HPDE6-E6E7 (cell line): ENCODE results near the gene VWA2.
A peak's percentile ranks its signal among the peaks of the same experiment; 100 is the strongest.

Experiments
- DNase-seq: peaks from one replicate; pipeline ENCODE4 v3.0.0; 2011; ENCODE audit warnings: missing footprints; ENCODE audit errors: extremely low spot score

Gene VWA2

GRCh38 chr10:114246679-114247305 is 7.7 kb downstream of the VWA2 start:
- DNase-seq, result peak; percentile 71

GRCh38 chr10:114250236-114250635 is 11.2 kb downstream of the VWA2 start:
- no peak for DNase-seq

- no peak for DNase-seq
These were observed 11.7 kb downstream of the VWA2 start for GRCh38 chr10:114250716-114251115.

- DNase-seq, result no peak
These were observed 13.0 kb downstream of the VWA2 start for GRCh38 chr10:114252092-114252491.

GRCh38 chr10:114252883-114253282 is 13.8 kb downstream of the VWA2 start:
- DNase-seq, result no peak

GRCh38 chr10:114255227-114255626 is 16.2 kb downstream of the VWA2 start:
- no peak for DNase-seq

- DNase-seq, result no peak
These were observed 17.1 kb downstream of the VWA2 start for GRCh38 chr10:114256008-114256765.

- DNase-seq, result no peak
These were observed 17.8 kb downstream of the VWA2 start for GRCh38 chr10:114256822-114257221.

GRCh38 chr10:114257498-114257897 is 18.4 kb downstream of the VWA2 start:
- DNase-seq, result no peak

- no peak for DNase-seq
These were observed 19.3 kb downstream of the VWA2 start for GRCh38 chr10:114258274-114258840.

- no peak for DNase-seq
These were observed 20.8 kb downstream of the VWA2 start for GRCh38 chr10:114259824-114260223.

GRCh38 chr10:114260366-114260765 is 21.3 kb downstream of the VWA2 start:
- no peak for DNase-seq

GRCh38 chr10:114261076-114261475 is 22.0 kb downstream of the VWA2 start:
- no peak for DNase-seq

- no peak for DNase-seq
These were observed 23.4 kb downstream of the VWA2 start for GRCh38 chr10:114262496-114262895.

GRCh38 chr10:114265392-114266053 is 26.5 kb downstream of the VWA2 start:
- DNase-seq, result no peak

GRCh38 chr10:114266521-114266920 is 27.5 kb downstream of the VWA2 start:
- peak; percentile 65 for DNase-seq

GRCh38 chr10:114271075-114271778 is 32.2 kb downstream of the VWA2 start:
- no peak for DNase-seq

GRCh38 chr10:114271779-114272167 is 32.7 kb downstream of the VWA2 start:
- peak; percentile 85 for DNase-seq

GRCh38 chr10:114272696-114273095 is 33.6 kb downstream of the VWA2 start:
- no peak for DNase-seq

- DNase-seq, result no peak
These were observed 34.9 kb downstream of the VWA2 start for GRCh38 chr10:114273910-114274309.

GRCh38 chr10:114274616-114275453 is 35.8 kb downstream of the VWA2 start:
- no peak for DNase-seq
